IPS-20b (cell line): ENCODE measurements around the gene AFAP1L1.

Experiments used
- H3K27ac ChIP-seq: one replicate; pipeline ENCODE4 v1.5.1; 2013; ENCODE audit warnings: low read length
- H3K27me3 ChIP-seq: 2 replicates; pipeline ENCODE4 v1.6.1; 2013; ENCODE audit warnings: mild to moderate bottlenecking, low read length, inconsistent platforms; ENCODE audit not compliant: insufficient read depth
- H3K36me3 ChIP-seq: 2 replicates; pipeline ENCODE4 v1.6.1; 2013; ENCODE audit warnings: low read depth, mild to moderate bottlenecking, inconsistent platforms, low read length, moderate library complexity; ENCODE audit not compliant: insufficient read depth
- H3K4me1 ChIP-seq: 2 replicates; pipeline ENCODE4 v1.6.1; 2013; ENCODE audit warnings: mild to moderate bottlenecking, control low read depth, inconsistent platforms, low read length, moderate library complexity; ENCODE audit not compliant: insufficient read depth
- H3K4me3 ChIP-seq: 2 replicates; pipeline ENCODE4 v1.5.1; 2013; ENCODE audit warnings: mild to moderate bottlenecking, low read length, inconsistent platforms
- H3K9ac ChIP-seq: 2 replicates; pipeline ENCODE4 v1.6.1; 2013; ENCODE audit warnings: low read depth, mild to moderate bottlenecking, inconsistent platforms, low read length, moderate library complexity
- H3K9me3 ChIP-seq: 2 replicates; pipeline ENCODE4 v1.6.1; 2013; ENCODE audit warnings: mild to moderate bottlenecking, low read depth, low read length, inconsistent platforms; ENCODE audit not compliant: insufficient read depth

The AFAP1L1 gene

DNA sequence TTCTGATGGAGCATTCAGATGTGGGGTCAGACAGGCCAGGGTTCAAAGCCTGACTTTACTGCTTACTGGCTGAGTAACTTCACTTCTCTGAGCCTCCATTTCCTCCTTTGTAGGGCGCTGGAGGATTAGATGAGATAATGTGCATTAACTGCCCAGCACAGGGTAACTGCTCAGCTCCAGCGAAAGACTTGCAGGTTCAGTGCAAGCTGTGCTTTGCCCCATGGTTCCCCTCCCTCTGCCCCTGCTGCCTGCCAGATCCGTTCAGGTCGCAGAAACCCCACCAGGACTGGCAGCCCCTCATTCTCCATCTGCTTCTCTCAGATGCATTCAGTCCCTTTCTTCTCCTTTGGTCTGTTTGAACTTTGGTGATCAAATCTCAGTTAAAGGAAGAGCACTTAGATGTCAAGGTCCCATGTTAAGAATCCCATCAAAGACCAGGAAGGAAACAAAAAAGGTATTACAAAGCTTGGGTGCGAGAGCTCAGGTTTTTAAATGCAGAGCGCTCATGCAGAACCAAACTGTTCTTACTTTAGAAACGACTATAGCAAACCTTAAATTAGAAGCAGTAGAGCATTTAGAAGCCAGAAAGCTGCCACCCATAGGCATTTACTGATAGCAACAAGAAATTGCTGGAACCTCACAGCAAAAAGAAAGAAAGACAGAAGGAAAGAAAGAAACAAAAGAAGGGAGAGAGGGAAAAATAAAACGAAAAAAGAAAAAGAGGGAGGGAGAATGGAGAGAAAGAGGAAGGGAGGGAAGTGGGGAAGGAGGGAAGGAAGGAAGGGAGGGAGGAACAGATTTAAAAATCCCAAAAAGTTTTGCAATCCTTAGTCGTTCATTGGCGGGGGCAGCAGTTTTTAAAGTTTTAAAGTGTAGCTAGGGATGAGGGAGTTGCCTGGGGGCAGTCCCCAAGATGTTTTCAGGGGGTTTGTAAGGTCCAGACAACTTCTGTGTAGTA, 23.5 kb downstream of the AFAP1L1 start:
- Histone ChIP-seq H3K27me3 (no peaks in the 10 kb centered on the region), H3K9ac (no peak overlapping the region), H3K36me3 (no peaks in the 10 kb centered on the region), H3K4me3 (no peak overlapping the region), H3K27ac (no peak overlapping the region), H3K9me3 (no peaks in the 10 kb centered on the region), H3K4me1 (peaks cover 13% of the 10 kb centered on the region)

DNA sequence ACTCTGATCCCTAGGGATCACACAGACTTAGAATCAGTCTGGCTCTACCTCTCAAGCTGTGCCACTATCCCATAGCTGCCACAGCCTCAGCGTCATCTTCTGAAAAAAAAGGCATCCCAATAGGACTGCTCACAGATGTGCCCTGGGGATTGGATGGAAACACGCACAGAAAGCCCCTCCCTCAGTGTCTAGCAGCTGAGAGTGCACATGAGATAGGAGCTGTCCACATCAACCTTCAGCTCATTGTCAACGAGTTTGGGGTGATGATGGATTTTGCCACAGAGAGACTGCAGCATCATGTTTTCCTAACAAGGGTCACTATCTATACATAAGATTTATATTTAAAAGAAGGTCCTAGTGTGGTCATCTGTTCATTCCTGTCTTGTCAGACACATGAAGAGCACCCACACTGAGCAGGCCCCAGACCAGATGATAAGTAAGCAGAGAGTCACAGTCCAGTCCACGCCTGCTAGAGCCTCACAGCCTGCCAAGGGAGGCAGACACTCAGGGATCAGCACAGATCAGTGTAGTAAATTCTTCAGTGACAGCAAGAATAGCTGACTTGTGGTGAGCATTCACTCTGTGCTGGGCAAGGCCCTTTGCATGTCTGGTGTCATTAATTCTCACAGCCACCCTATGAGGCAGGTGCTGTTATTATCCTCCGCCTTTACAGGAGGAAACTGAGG, 25.8 kb downstream of the AFAP1L1 start:
- no peak overlapping the region for H3K4me3 ChIP-seq
- no peaks in the 10 kb centered on the region for H3K36me3 ChIP-seq
- no peaks in the 10 kb centered on the region for H3K9me3 ChIP-seq
- H3K4me1 ChIP-seq = peaks cover 10% of the 10 kb centered on the region
- no peak overlapping the region for H3K27ac ChIP-seq
- no peak overlapping the region for H3K9ac ChIP-seq
- H3K27me3 ChIP-seq = no peaks in the 10 kb centered on the region

DNA sequence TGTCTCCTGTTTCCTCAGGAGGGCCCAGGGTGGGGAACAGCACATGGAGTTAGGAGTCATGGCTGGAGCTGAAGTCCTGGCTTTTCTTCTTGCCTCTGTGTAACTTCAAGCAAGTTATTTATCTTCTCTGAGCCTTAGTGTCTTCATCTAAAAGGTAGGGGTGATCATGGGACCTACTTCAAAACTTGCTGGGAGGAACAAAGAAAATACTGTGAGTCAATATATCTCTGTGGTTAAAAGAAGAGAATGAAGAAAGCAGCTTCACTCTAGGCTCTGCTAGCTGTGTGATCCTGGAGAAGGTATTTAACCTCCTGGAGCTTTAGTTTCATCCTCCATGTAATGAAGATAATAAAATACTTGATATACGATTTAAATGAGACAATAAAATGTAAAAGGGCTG, 26.5 kb downstream of the AFAP1L1 start:
- Histone ChIP-seq H3K9ac (no peak overlapping the region), H3K27me3 (no peaks in the 10 kb centered on the region), H3K4me3 (no peak overlapping the region), H3K4me1 (peaks cover 10% of the 10 kb centered on the region), H3K27ac (no peak overlapping the region), H3K36me3 (no peaks in the 10 kb centered on the region), H3K9me3 (no peaks in the 10 kb centered on the region)

DNA sequence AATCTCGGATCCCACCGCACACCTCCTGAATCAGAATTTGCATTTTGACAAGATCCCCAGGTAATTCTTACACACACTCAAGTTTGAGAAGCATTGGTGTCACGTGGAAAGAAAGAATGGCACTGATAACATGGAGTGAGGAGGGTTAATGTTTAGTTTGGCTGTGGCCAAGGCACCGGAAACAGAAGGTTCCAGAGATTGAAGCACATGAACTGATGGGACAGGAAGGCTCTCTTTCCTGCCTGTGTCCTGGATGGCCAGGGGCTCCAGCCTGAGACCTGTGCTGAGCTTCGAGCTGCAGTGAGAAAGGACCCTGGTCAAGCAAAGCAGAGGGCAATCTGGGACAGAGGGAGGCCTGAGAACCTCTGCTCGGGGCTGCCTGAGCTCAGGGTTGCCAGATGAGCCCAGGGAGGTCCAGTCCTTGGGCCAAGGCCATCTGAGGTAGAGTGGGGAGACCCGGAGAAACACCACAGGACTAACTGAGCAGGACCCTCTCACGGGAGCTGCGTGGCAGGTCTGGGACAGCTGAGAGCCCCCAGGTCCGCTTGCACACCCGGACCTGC, 27.3 kb downstream of the AFAP1L1 start:
- Histone ChIP-seq H3K9me3 (no peaks in the 10 kb centered on the region), H3K36me3 (no peaks in the 10 kb centered on the region), H3K9ac (no peak overlapping the region), H3K4me1 (peaks cover 10% of the 10 kb centered on the region), H3K27ac (no peak overlapping the region), H3K27me3 (no peaks in the 10 kb centered on the region), H3K4me3 (no peak overlapping the region)

DNA sequence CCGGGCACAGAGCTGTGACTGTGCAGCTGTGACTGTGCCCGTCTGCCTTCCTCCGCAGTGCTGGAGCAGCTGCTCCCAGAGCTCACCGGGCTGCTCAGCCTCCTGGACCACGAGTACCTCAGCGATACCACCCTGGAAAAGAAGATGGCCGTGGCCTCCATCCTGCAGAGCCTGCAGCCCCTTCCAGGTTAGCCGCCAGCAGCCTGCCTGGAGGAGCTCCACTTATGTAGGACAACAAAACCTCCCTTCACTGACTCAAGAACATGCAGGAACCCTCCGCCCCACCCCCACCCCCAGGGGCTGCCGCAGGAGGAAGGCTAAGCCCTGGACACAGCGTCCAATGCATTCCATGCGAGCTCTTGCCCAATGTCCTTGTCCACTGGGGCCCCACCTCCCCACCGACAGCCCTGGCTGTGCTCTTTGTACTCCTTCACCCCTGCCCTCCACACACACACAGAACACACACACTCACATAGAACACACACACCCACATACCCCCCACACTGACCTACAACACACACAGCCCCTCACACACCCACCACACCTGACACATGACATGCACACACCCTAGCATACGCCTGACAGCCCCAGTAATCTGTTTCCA, 27.9 kb downstream of the AFAP1L1 start:
- no peak overlapping the region for H3K27ac ChIP-seq
- H3K4me1 ChIP-seq = peaks cover 8% of the 10 kb centered on the region
- H3K36me3 ChIP-seq = no peaks in the 10 kb centered on the region
- H3K9me3 ChIP-seq = no peaks in the 10 kb centered on the region
- H3K9ac ChIP-seq = no peak overlapping the region
- H3K4me3 ChIP-seq = no peak overlapping the region
- H3K27me3 ChIP-seq = no peaks in the 10 kb centered on the region

DNA sequence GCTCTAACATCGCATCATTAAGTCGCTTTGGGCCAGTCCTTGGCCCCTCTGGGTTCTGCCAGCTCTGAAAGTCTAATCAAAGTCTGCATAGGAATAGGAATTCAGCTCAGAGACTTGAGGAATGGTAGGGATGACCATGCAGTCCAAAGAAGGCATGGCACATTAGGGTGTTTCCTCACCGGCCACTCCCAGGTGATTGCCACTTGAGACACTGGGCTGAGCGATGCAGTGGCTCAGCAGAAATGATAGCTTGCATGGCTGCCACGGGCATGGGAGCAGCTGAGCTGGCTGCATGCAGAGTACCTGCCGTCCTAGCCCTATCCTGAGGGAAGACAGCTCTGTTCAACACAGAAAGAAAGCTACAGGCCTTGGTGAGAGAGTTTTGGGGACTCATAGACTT, 28.8 kb downstream of the AFAP1L1 start:
- Histone ChIP-seq H3K4me3 (no peak overlapping the region), H3K9ac (no peak overlapping the region), H3K9me3 (no peaks in the 10 kb centered on the region), H3K27ac (no peak overlapping the region), H3K27me3 (no peaks in the 10 kb centered on the region), H3K4me1 (no peaks in the 10 kb centered on the region; the same call in 1 of the 2 replicates), H3K36me3 (no peaks in the 10 kb centered on the region)

DNA sequence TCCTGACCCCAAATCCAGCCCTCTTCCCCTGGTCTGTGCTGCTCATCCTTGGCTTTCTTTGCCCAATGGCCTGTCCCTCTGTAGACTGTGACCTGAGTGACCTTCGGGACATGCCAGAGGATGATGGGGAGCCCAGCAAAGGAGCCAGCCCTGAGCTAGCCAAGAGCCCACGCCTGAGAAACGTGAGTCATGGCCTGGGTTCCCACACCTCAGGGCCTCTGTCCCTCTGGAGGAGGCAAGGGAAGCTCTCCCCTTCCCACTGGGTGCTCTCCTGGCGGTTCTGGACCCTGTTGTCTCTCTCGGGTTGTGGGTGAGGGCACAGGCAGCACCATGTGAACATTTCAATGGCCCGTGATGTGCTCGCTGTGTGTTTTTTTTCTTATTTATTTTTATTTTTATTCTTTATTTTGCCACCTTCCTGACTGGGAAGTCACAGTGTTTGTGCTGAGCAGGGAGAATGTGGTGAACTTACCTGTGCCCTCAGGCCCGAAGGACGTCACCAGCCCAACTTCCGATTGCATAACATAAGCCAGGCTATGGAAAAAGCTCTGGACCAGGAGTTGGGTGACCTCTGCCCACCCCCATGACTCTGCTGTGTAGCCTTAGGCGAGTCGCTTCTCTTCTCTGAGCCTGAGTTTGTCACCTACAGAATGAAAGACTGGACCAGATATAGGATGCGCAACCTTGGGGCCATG, 29.5 kb downstream of the AFAP1L1 start:
- H3K9ac ChIP-seq = no peak overlapping the region
- no peaks in the 10 kb centered on the region for H3K9me3 ChIP-seq
- H3K36me3 ChIP-seq = no peaks in the 10 kb centered on the region
- H3K4me3 ChIP-seq = no peak overlapping the region
- H3K4me1 ChIP-seq = no peaks in the 10 kb centered on the region; the same call in 1 of the 2 replicates
- no peaks in the 10 kb centered on the region for H3K27me3 ChIP-seq
- H3K27ac ChIP-seq = no peak overlapping the region

DNA sequence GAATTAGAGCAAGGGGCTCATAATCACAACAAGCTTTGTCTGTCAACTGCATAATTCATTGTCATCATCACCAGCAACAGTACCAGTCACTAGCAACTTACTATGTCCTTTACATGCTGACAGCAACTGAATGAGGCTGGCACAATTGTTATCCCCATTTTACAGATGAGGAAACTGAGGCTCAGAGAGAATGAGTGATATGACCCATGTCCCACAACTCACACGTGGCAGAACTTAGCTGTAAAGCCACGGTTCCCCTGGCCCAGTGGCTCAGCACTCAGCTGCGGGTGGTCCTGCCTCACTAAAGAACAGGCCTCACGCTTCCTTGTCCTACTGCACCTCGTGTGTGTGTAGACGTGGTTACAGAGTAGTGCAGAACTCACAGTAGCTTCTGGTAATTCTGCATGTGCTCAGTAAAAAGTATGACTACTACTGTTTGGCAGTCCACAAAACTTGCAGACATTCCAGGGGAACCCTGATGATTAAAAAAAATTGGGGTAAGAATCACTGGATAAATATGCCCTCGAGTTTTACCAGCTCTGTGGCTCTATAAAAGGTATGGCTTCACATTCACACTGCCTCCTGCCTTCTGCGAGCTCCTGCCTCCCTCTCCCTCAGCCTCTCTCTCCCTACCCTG, 30.2 kb downstream of the AFAP1L1 start:
- no peaks in the 10 kb centered on the region for H3K9me3 ChIP-seq
- H3K27me3 ChIP-seq = no peaks in the 10 kb centered on the region
- H3K36me3 ChIP-seq = no peaks in the 10 kb centered on the region
- H3K27ac ChIP-seq = no peak overlapping the region
- H3K4me1 ChIP-seq = no peaks in the 10 kb centered on the region
- no peak overlapping the region for H3K4me3 ChIP-seq
- H3K9ac ChIP-seq = no peak overlapping the region

DNA sequence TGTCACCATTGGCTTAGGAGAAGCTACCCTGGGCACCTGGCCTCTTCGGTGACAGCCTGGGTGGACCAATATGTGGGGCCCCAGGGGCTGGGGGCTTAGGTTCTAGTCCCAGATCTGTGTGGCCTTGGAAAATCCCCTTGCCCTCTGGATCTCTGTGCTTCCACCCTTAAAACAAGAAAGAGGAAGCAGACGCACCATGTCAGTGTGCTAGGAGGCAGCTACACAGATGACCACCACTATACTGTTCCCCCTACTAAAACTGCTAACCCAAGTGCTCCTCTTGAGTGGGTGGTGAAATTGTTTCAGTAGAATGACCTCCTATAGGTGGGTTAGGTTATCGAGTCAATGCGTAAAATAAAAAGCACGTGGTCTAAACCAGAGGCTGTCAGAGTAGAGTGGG, 31.0 kb downstream of the AFAP1L1 start:
- H3K36me3 ChIP-seq = no peaks in the 10 kb centered on the region
- H3K27me3 ChIP-seq = no peaks in the 10 kb centered on the region
- no peak overlapping the region for H3K4me3 ChIP-seq
- H3K9me3 ChIP-seq = no peaks in the 10 kb centered on the region
- H3K4me1 ChIP-seq = no peaks in the 10 kb centered on the region
- H3K9ac ChIP-seq = no peak overlapping the region
- no peak overlapping the region for H3K27ac ChIP-seq

DNA sequence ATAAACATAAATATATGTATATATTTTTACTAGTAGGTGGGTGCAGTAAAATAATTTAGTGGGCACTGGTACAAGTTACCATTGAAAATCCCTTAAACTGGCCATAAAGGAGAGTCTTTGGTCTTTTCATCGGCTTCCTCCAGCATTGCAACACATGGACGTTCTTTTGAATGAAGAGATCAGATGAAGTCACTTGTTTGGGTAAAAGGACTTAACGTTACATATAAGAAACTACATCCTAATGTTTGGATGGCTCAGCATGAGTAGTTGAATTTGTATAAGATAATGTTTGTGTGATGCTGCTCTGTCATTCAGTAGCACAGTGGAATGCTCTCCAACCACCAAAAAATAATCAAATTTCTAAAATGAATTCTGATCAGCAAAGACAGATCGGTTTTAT, 31.6 kb downstream of the AFAP1L1 start:
- H3K9ac ChIP-seq = no peak overlapping the region
- no peaks in the 10 kb centered on the region for H3K36me3 ChIP-seq
- H3K4me3 ChIP-seq = no peak overlapping the region
- H3K4me1 ChIP-seq = no peaks in the 10 kb centered on the region
- no peaks in the 10 kb centered on the region for H3K27me3 ChIP-seq
- no peaks in the 10 kb centered on the region for H3K9me3 ChIP-seq
- H3K27ac ChIP-seq = no peak overlapping the region
